DMS53 (cell line): ENCODE measurements around the gene SPATA46.

Experiments used
- DNase-seq: peaks from one replicate; lab custom pipeline; 2025; lab: John Stamatoyannopoulos, UW

Gene SPATA46

DNA sequence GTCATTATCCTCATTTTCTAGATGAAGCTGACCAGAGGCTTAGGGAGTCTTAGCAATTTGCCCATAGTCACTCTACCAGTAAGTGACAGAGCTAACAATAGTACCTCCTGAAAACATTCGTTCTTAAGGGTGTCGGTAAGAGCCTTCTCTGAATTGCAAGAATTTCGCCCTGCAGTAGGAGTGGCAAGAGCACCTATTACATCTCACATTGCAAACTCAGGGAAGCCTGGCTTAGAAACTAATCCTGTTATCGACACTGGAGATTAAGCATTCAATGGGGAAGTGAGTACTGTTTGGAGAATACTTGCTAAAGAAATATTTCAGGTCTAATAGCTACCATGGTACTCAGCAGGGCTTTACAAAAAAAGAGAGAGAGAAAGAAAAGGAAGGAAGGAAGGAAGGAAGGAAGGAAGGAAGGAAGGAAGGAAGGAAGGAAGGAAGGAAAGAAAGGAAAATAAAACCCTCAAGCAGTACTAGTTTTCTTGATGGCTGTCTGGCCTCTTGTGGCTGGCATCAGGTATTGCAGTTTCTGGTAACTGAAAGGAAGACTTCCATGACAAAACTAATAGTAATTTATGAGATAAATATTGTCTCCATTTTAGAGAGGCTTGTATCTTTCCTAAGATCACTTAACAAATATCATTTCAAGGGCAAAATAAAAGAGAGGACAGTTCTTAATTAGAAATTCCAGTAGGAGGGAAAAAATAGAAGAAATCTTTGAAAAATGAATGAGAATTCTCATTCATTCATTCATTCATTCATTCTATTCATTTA is 15.3 kb upstream of the SPATA46 start:
- peak; percentile 74 for DNase-seq

- DNase-seq, result no peak
Observed at GRCh38 chr1:162390396-162391185, 13.9 kb upstream of the SPATA46 start.

GRCh38 chr1:162389971-162390370 is 13.3 kb upstream of the SPATA46 start:
- DNase-seq, result peak; percentile 39

- DNase-seq, result peak; percentile 71
Observed at GRCh38 chr1:162389021-162389818, 12.6 kb upstream of the SPATA46 start.

- no peak for DNase-seq
Observed at GRCh38 chr1:162388615-162389014, 12.0 kb upstream of the SPATA46 start.

GRCh38 chr1:162388083-162388594 is 11.5 kb upstream of the SPATA46 start:
- no peak for DNase-seq

DNA sequence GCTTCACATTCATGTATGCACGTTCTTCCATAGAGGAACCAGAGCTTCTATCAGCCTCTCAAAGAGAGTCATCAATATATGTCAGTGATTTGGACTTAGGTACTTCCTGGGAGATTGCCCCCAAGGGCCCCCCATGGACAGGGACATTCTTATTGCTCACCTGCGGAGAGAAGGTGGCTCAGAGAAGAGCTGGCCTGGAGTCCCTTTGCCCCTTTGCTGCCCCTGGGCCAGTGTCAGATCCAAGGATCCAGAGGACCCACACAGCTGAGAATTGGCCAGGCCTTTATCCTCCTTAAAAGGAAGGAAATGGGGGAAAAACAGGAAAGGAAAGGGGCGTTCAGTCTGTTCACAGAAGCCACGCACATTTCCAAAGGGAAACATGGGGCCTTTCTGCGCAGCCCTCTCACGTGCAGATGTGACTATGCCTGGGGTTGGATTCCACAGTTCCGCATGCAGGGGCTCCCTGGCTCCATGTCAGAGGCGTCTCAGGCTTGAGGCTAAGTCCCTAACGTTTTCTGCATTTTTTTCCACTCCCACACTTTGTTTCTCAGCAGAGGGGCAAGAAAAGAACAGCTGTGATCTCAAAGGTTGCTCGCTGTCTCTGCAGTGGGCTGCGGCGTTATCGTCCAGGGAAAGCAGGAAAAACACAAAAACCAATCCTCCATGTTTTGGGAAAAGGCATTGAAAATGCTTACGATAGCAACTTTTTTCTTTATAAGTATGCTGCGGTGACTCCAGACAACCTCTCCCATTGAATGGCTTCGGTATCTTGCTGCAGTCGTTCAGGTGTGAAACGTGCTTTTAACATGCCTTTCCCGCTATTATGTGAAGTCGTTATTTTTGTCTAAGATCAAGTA is 10.8 kb upstream of the SPATA46 start:
- no peak for DNase-seq

GRCh38 chr1:162386292-162387225 is 9.9 kb upstream of the SPATA46 start:
- DNase-seq, result no peak

GRCh38 chr1:162385702-162386101 is 9.0 kb upstream of the SPATA46 start:
- no peak for DNase-seq

DNA sequence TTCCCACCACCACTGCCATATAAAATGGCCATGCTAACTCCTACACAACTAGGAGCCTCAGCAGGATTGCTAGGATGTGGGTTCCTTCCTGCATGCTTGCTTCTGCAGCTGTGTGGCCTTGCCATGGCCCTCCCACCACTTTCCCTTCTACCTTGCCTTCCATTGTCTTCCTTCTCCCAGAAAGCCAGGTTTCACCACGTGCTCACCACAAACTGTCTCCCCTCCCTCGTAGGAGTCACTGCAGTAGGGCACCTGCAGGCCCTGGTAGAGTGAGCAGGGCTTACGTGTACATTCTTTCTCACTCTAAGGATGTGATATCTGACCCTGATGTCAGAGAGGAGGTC is 8.6 kb upstream of the SPATA46 start:
- DNase-seq, result no peak

DNA sequence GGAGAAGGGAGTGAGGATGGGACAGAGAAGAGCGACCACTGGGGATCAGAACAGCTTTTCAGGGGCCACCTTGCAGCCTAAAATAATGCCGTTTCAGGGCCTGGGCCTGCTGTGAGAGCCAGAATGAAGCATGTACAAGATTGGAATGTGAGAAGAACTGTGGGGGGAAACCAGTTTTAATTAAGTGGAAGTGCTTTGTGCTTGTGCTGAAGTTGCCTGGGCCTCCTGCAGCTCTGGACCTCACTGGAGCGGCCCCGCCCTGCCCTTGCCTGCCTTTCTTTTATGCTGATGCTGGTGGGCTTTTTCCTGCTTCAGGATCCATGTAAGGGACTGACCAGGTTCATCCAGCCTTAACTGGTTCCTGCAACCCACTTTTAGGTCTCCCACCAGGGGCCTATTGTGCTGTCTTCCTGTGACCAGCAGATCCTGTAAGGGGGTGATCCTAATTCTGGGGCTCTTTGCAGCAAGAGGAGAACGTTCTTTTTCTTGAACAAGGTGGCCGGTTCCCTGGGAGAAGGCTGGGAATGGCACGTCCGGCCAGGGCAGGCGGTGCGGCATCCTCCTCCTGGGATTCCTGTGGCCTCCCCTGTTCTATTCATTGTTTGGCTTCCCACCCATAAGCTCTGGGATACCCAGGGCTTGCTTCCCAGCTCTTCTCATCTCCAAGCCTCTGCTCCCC is 8.1 kb upstream of the SPATA46 start:
- DNase-seq, result no peak

DNA sequence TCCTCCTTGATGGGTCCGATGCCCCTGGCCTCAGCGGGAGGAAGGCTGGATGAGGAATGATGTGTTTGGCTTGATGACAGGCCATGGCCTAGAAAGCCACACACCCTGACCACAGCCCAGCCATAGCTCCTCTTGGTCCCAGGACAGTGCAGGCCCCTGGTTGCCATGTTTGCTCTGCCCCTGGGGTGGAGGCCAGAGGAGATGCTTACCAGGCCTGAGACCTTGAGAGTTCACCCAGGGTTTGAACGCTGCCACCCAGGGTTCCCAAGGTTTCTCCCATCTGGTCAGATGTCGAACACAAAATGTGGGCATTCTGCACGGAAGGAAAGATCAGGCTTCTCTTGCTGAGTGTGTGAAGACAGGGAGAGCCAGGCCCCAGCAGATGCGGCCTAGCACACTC is 7.5 kb upstream of the SPATA46 start:
- DNase-seq, result no peak

DNA sequence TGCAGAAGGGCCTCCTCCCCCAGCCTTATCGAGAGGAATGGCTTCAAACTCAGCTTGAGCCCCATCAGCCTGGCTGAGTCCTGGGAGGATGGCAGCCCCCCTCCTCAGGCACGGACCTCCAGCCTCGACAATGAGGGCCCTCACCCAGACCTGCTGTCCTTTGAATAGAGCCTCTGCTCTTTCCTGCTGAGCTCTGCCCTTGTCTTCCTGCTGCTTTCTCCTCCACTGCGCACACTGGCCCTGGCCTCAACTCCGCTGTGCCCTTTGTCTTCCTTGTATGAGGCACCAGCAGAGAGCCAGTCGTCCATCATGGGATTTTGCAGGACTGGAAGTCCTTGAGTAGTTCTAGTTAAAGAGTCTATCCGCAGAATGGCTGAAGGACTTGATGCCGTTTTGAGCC is 6.9 kb upstream of the SPATA46 start:
- DNase-seq, result no peak

DNA sequence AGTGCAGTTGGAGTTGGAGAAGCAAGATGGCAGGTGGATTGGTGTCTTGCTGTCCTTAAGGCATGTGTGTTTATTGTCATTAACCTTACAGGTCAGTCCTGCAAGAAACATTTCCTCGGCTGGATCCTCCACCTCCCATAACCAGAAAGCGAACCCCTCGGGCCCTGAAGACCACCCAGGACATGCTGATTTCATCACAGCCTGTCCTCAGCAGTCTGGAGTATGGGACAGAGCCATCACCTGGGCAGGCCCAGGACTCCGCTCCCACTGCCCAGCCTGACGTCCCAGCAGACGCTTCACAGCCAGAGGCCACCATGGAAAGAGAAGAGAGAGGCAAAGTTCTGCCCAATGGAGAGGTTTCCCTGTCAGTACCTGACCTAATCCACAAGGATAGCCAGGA is 6.4 kb upstream of the SPATA46 start:
- no peak for DNase-seq

DNA sequence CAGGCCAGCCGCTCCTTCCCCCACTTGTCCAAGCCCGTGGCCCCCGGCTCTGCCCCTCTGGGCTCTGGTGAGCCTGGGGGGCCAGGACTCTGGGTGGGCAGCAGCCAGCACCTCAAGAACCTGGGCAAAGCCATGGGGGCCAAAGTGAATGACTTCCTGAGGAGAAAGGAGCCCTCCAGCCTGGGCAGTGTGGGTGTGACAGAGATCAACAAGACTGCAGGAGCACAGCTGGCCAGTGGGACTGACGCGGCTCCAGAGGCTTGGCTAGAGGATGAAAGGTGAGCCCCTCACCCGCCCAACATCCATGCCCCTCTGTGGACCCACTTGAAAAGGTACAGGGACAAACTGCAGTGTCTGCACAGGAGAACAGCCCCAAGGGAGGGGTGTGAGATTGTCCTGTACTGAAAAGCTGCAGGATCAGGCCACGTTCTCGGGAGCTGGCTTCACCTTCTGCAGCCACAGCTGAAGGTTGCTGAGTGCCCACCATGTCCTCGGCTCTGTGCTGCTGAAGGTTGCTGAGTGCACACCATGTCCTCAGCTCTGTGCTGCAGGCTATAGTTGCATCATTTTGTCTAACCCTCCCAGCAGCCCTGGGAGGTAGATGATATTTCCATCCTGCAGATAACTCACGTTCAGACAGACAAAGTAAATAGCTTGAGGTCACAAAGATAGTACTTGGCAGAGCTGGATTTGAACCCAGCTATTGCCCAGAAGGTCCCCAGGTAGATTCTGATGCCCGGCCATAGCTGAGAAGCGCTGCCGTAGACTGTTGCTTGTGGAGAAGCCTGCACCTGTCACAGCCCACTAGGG is 5.5 kb upstream of the SPATA46 start:
- DNase-seq, result no peak

- DNase-seq, result peak; percentile 39
Observed at GRCh38 chr1:162381383-162381782, 4.7 kb upstream of the SPATA46 start, which contains the start of gene C1orf226. Gene C1orf226 (plus strand): TSS chr1:162381728. CDS start chr1:162381902, 174 bp downstream.

DNA sequence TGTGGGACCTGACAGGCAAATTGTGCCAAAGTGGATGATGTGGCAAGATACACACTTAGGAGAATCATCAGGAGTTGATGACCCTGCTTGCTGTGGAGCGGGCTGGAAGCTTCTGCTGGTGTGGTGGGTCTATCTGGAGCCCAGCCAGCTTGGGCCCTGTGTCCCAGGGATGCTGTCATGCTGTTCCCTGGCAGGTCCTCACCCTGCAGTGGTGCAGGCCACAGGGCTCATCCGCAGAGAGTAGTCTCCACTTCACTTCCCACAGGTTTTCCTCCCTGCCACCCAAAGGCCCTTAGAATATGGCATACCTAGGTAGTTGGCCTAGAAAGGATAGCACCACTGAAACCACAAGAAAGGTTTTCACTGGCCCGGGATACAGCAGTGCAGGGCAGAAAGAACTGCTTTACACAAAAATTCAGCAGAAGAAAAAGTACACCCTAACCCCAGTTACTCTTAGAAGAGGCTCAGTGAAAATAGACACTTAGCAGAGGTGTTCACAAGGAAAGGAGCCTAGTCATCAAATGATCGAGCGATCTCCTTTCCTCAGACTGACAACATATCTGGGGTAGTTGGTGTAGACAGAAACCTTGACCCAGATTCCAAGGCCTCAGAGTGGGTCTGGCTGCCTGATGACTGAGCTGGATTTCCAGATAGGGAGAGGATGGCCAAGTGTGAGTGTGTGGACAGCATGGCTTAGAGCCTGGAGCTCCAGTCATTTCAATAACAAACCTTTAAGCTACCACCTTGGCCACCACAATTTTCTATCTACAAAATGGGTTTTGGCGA is 3.6 kb upstream of the SPATA46 start:
- no peak for DNase-seq

DNA sequence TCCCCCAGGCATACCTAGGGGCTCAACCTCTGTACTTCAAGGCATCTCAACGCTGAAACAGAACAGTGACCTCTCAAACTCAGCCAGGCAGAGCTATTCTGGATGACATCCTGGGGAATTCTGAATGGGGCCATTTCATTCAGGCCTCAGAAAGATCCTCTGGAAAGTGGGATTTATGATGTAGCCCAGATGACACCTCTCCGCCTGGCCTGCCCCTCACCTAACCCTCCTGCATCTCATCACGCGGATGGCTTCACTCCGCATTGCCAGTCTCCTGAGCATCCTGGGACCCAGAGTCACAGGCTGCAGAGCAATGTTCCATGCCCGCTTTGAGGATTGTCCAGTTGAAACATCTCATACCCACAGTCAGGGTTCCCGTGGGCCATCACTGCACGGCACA is 1.2 kb downstream of the SPATA46 start:
- DNase-seq, result no peak
